Heart left ventricle (tissue), 13 donors: Measurements from ENCODE around the gene LTBP4.

Experiments
- POLR2A ChIP-seq, 2 donors: fragments of 450-650 bp; IDR thresholded peaks; one replicate each; pipeline ENCODE4 v1.6.1; 2017; ENCODE audit warnings: antibody characterized with exemption in 2 of 2, mild to moderate bottlenecking in 2 of 2, moderate library complexity in 2 of 2
- TF ChIP-seq, protein P1 (sequence below), 12 donors: fragments of 200-600 bp; sonication (generic) in 4 of 12; IDR thresholded peaks; one replicate each; pipeline versions ENCODE4 v1.5.0 to v1.8.0; 2018 to 2022; ENCODE audit warnings: antibody characterized with exemption in 12 of 12, mild to moderate bottlenecking in 5 of 12
- donor health status: ischemic (EF 13 %, LVEDD 7.1; RV severe dilation, severe dysfunction).
- donor health status: DM: no; HTN: yes; CAD: no.
- donor health status: DM: no; HTN: no; CAD: no.
- donor health status: ischemic (EF 25% LVEDD 6.9; RV normal size, moderate dysfunction).
- donor health status: ischemic (EF 25% LVEDD 5.7; RV mildly dilated, moderate dysfunction).
- donor health status: ischemic (EF 35%, LVEDD 5.7; RV mildly dilated, moderate dysfunction).
- donor health status: nonischemic (EF 11% LVEDD 7.7; RV severe dilation, severe dysfunction).
- donor health status: DM: yes; HTN: yes; CAD: no.
- donor health status: PGD.
- donor health status: ischemic (EF 29% LVEDD 5.4; RV normal size, mild dysfunction).
- donor health status: nonischemic (EF 23%, LVEDD 6.1; RV moderate dilation, normal function).

DNA sequence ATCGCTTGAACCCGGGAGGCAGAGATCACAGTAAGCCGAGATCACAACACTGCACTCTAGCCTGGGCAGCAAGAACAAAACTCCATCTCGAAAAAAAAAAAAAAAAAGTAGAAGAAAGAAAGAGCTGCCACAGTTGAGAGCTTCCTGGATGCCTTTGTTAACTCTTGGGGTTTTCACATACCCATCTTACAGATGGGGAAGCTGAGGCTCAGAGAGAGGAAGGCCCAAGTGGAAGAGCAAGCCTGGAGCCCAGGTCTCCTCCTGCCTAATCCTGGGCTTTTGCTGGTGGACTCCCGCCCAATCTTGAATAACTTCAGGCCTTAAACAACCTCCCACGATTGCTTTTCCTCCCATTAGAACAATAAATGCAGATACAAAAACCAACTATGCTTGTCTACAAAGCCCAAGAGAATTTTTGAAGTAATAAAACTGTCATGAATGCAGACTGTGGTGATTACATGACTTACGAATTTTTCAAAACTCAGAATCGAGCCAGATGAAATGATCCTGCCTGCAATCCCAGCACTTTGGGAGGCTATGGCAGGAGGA lies 41.7 kb downstream of the LTBP4 start:
- TF ChIP-seq POLR2A (IDR thresholded peaks at IDR 0.05): no peak
- TF ChIP-seq, protein P1, sequence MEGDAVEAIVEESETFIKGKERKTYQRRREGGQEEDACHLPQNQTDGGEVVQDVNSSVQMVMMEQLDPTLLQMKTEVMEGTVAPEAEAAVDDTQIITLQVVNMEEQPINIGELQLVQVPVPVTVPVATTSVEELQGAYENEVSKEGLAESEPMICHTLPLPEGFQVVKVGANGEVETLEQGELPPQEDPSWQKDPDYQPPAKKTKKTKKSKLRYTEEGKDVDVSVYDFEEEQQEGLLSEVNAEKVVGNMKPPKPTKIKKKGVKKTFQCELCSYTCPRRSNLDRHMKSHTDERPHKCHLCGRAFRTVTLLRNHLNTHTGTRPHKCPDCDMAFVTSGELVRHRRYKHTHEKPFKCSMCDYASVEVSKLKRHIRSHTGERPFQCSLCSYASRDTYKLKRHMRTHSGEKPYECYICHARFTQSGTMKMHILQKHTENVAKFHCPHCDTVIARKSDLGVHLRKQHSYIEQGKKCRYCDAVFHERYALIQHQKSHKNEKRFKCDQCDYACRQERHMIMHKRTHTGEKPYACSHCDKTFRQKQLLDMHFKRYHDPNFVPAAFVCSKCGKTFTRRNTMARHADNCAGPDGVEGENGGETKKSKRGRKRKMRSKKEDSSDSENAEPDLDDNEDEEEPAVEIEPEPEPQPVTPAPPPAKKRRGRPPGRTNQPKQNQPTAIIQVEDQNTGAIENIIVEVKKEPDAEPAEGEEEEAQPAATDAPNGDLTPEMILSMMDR (IDR thresholded peaks at IDR 0.05): no peak
